ENCODE results near the gene TUBB3.

The TUBB3 gene

DNA sequence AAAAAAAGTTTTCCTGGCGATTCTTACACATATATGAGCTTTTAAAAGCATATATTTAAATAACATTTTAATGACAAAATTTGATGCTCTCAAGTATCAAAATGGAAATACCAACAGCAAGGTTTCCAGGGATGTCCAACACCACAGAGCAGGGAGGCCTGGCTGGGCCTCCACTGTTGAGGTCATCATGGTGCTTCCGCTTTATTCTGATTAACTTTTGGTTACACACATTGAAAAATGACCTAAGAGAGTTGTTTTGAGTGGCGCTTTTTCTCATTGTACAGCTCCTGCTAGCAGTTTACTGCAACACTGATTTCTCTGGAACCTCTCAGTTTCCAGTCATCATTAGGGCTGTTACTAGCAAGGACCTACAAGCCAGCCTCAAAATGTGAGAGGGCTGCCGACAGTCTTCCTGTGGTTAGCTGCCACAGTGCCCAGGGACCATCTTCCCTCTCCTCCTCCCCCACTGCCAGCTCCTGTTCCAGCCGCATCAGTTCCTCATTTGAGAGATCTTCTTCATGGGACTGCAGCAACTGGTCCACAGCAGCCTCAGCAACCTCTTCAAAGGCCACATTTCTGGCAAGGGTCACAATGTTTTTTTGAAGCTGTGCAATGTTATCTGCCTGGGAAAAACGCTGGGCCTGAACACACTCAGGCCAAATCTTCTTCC is 46.7 kb downstream of the TUBB3 start:
- no peak for DNase-seq

DNA sequence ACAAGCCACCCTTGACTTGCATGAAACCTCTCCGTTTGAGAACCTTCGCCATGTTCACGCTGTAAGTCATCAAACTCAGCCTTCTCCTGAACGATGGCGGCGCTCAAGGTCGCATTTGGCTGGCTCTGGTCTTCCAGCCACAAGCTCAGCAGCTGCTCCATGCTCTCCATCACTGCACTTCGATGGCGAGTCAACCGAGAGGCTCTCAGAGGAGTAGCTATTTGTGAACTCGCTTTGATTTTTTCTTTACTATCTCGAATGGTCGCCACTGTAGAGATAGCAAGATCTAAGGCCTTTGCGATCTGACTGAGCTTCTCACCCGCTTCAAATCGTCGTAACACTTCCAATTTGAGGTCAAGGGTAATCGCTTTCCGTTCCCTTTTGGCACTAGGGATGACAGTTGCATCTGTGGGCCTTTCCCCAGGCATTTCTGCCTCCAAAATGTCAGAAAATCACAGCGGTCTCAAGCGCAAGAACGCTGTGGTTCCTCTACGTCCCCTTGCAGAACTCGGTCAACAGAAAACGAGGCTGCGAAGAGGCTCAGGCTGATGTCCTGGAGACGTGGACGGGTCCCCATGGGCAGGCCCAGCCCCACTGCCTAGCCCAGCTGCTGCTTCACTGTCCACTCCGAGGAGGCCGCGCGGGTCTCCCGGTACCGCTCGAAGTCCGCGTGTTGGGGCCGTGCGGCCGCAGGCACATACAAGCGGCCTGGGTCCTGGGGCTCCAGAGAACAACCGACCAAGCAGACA is 48.5 kb downstream of the TUBB3 start:
- DNase-seq, result peak; percentile 28 to 54

DNA sequence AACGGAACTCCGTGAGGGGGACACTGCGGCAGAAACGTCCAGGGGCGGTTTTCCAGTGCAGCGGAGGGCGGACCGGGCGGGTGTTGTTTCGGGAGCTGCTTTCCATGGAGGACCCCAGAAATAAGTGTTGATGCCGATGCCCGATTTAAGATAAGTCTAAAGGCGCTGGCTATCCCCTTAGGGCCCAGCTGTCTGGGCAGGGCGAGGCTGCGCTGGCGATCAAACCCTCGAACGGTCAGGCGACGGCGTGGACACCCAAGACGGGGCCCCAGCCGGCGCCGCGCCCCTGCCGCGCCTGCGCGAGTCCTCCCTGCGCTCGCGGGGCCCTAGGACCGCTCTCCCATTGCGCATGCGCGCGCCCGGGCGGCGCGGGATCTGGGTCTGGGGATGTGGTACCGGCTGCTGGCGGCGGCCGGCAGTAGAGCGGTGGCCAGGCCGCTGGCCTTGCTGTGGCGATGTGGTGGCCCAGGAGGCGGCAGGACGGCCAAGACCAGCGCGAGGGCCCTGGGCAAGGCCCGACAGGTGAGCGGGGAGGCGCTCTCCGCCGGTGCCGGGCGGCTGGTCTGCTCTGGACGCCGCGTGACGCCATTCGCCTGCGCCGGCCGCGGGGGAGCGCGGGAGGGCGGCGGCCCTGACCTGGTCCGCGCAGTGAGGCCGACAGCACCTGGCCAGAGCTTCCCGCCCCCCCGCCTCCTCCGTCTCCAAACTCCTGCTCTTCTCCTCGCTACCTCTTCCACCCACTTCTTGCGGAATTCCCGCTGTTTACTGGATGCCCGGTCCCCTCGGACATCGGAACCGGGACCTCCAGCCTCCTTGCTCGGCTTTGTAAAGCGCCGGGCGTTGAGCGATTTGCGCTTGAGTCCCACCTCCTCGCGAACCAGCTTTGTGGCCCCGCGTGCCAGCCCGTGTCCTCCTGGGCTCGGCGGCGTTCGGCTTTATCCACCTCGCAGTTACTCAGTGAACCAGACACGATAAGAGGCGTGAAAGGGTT is 49.4 kb downstream of the TUBB3 start:
- DNase-seq, result peak; percentile 87 to 94

DNA sequence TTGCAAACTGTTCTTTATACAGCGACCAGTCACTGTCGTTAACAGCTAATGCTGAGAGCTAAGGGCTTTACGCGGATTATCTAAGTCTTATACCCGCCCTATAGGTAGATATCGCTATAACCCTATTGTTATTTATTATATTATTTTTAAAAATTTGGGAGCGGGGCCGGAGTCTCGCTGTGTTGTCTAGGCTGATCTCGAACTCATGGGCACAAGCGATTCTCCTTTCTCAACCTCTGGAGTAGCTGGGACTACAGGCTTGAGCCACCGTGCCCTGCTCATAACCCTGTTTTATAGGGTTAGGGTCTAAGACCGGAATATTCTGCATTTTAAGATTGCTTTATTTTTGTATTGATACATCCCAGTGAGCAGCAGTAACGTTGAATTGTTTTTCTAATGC is 50.1 kb downstream of the TUBB3 start:
- no peak for DNase-seq

DNA sequence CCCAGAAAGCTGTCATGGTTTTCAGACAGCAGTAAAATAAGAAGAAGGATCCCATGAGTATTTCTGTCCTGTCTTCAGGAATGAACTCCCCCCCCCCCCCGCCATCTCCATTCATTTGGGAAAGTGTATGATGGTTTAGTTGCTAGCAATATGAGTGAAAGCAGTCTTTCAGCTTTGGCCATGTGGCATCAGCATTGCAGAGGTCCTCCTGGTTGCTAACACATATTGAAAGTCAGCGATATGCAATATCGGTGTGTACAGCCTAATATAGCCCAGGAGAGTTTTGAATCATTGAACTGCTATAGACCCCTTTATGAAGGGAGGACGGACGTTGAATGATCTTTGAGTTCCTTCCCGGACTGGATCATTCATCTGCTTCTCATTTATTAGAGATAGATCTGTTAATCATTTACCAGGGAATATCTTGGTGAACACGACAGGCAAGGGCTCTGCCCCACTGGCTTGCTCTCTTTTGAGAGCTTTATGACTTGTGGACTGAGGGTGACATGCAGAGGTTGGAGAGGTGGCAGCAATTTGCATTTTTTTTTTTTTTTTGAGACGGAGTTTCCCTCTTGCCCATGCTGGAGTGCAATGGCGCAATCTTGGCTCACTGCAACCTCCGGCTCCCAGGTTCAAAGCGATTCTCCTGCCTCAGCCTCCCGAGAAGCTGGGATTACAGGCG is 50.7 kb downstream of the TUBB3 start:
- no peak for DNase-seq

DNA sequence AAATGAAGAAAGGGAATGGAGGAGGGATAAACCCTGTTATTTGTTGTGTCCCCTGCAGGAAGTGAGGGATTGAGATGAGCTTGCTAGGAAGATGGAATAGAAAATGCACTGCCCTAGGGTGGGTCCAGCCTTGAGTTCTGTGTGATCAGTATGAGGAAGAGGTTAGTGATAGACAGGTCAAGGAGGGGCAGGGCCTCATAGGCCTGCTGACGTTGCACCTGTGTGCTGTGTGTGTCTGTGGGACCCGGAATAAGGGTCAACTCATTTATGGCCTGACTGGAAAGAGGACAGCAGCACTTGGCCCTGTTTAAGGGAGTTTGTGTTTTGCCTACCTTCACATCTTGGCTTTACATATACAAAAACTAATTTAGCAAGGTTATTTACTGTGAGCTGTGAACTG is 51.7 kb downstream of the TUBB3 start:
- no peak for DNase-seq

DNA sequence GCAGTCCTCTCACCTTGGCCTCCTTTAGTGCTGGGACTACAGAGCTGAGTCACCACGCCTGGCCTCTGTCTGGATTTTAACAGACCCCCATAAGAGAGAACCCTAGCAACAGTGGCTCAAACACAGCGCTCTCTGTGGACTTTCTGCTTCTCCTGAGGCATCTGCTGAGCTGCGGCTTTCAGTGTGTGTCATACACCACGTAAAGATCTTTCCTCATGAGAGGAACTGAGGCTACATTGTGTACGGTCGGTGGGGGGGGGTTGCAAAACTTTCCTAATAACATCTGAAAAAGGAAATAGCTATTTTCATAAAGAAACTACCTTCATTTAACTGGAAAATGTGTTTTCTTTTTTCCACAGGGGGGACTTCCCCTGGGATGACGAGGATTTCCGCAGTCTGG is 58.3 kb downstream of the TUBB3 start:
- no peak for DNase-seq

DNA sequence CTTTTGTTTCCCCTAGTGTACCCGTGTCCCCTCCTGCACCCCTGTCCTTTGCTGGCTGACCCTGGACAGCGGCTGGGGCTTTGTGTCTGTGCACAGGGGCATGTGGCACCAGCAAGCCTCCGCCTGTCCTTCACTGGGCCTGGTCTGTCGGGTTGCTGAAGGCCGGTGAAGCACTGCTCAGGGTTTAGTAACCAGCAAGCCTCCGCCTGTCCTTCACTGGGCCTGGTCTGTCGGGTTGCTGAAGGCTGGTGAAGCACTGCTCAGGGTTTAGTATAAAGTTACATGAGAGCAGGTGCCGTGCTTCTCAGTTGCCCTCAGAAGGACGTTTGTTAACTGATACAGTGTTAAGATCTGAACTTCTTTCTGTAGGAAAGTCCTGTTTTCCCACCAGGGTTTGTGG is 59.2 kb downstream of the TUBB3 start:
- no peak for DNase-seq

DNA sequence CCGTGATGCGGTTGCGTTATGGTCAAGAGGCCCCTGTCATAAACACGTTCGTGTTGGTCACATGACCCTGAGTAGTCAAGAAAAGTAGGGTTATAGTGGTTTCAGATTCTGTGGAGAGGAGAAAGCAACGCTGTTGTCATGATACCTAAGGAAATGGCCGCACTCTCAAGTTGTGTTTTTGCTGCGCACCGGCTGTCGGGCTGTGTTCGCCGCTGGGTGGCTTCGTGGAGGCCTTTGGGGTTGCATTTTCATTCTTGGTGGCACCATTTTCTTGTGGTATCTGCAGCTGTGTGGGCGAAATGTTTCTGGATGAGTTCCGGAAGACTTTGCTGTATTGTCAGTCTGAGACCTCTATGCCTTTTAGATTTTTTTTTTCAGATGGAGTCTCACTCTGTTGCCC is 60.4 kb downstream of the TUBB3 start:
- DNase-seq, result no peak

DNA sequence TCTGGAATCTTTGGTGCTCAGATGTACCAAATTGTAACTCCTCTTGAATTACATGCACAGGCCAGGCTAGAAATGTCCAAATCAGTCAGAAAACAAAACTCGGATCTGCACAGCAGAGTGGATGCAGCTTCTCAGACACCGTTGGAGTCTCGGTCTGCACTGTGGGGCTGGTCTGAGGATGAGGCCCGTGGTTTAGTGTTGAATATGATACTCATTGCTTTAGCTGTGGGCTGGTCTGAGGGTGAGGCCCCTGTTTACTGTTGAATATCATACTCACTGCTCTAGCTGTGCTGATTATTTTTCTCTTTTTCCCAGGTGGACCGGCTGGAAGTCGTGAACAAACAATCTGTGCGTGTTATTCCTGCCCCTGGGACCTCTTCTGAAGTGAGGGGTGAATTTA is 61.1 kb downstream of the TUBB3 start:
- DNase-seq, result no peak

DNA sequence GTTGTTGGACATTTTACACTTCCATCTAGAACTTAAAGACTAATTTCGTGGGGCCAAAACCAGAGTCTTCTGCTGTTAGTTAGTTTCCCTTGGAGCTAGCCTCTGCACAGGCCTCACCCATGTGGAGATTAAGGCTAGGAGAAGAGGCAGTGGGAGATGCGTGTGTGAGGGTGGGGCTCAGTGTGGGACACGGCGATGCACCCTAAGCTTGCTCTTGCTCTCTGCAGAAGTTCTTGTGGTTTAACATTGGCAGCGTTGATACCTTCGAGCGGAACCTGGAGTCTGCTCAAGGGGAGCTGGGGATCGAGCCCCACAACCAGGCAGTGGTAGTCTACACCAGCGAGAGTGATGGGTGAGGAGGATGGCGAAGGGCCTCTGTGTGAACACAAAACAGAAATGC is 62.1 kb downstream of the TUBB3 start:
- DNase-seq, result no peak

All from SHP77 (cell line).